SJCRH30 (cell line): ENCODE data around the gene SART1. TPM values are rescaled to one million over a fixed set of nuclear protein-coding genes. Genes with fewer than 3 reads are reported as not detected.

Experiments
- DNase-seq, 2 experiments: peaks; one replicate each; pipeline ENCODE4 v3.0.0-alpha.2; 2015 to 2020
- H3K27ac ChIP-seq: fragments of 250-450 bp; sonication (Bioruptor Pico); 2 replicates; pipeline ENCODE4 v1.5.1; 2020; ENCODE audit warnings: mild to moderate bottlenecking, moderate library complexity
- H3K27me3 ChIP-seq: fragments of 250-450 bp; sonication (Bioruptor Pico); 2 replicates; pipeline ENCODE4 v1.5.1; 2020; ENCODE audit warnings: mild to moderate bottlenecking, moderate library complexity
- H3K36me3 ChIP-seq: fragments of 250-450 bp; sonication (Bioruptor Pico); 2 replicates; pipeline ENCODE4 v1.5.1; 2020; ENCODE audit warnings: mild to moderate bottlenecking, moderate library complexity
- H3K4me1 ChIP-seq: fragments of 250-450 bp; sonication (Bioruptor Pico); 2 replicates; pipeline ENCODE4 v1.5.1; 2020; ENCODE audit warnings: mild to moderate bottlenecking, moderate library complexity
- H3K4me3 ChIP-seq: fragments of 250-450 bp; sonication (Bioruptor Pico); 2 replicates; pipeline ENCODE4 v1.5.1; 2020; ENCODE audit warnings: mild to moderate bottlenecking, moderate library complexity
- H3K9me3 ChIP-seq: fragments of 250-450 bp; sonication (Bioruptor Pico); replicated peaks from 2 replicates; pipeline ENCODE4 v1.5.1; 2020; ENCODE audit warnings: mild to moderate bottlenecking, moderate library complexity
- total RNA-seq: library from RNA; depleted of rRNA; stranded (reverse); fragments of >200 nt; shearing (Covaris generic); gene quantifications from 2 replicates; pipeline ENCODE4 v1.2.3, GENCODE V29; 2014

Gene SART1
- total RNA-seq, 1 experiment from 2014 or later, result 63.5 TPM

GRCh38 chr11:66011239-66011784 is 49.8 kb downstream of the SART1 start:
- H3K27ac ChIP-seq, result no peak overlapping the region
- no peaks in the 10 kb centered on the region for H3K9me3 ChIP-seq
- H3K27me3 ChIP-seq, result no peaks in the 10 kb centered on the region
- DNase-seq, result no peak
- H3K4me3 ChIP-seq, result no peak overlapping the region
- H3K4me1 ChIP-seq, result peaks cover 45% of the 10 kb centered on the region
- H3K36me3 ChIP-seq, result no peaks in the 10 kb centered on the region

DNA sequence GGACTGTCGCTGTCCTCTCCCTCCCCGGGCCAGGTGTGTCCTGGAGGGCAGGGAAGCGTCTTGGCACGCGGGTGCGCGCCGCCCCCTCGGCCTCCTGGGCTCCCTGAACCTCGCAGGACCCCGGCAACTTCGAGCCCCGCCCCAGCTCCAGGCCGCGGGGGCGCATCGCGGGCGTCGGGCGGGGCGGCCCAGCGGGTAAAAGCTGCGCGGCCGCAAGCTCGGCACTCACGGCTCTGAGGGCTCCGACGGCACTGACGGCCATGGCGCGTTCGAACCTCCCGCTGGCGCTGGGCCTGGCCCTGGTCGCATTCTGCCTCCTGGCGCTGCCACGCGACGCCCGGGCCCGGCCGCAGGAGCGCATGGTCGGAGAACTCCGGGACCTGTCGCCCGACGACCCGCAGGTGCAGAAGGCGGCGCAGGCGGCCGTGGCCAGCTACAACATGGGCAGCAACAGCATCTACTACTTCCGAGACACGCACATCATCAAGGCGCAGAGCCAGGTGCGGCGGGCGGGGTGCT is 50.3 kb downstream of the SART1 start, which contains the start of gene CST6:
TSS of gene CST6 (plus strand) at position 224 of the 519 bp plus-strand sequence. CDS start at position 261, 37 bp downstream.
- no peak within 1 kb of the TSS for H3K27ac ChIP-seq
- H3K4me3 ChIP-seq, result no peak within 1 kb of the TSS
- H3K36me3 ChIP-seq, result no peaks in the 10 kb centered on the region
- no peaks in the 10 kb centered on the region for H3K27me3 ChIP-seq
- no peak for DNase-seq
- H3K9me3 ChIP-seq, result no peaks in the 10 kb centered on the region
- H3K4me1 ChIP-seq, result peaks cover 44% of the 10 kb centered on the region

- H3K9me3 ChIP-seq, result no peaks in the 10 kb centered on the region
- H3K4me3 ChIP-seq, result no peak overlapping the region
- no peak overlapping the region for H3K27ac ChIP-seq
- no peak for DNase-seq
- no peaks in the 10 kb centered on the region for H3K36me3 ChIP-seq
- peaks cover 38% of the 10 kb centered on the region for H3K4me1 ChIP-seq
- H3K27me3 ChIP-seq, result no peaks in the 10 kb centered on the region
These were observed 50.9 kb downstream of the SART1 start for GRCh38 chr11:66012371-66012945.

DNA sequence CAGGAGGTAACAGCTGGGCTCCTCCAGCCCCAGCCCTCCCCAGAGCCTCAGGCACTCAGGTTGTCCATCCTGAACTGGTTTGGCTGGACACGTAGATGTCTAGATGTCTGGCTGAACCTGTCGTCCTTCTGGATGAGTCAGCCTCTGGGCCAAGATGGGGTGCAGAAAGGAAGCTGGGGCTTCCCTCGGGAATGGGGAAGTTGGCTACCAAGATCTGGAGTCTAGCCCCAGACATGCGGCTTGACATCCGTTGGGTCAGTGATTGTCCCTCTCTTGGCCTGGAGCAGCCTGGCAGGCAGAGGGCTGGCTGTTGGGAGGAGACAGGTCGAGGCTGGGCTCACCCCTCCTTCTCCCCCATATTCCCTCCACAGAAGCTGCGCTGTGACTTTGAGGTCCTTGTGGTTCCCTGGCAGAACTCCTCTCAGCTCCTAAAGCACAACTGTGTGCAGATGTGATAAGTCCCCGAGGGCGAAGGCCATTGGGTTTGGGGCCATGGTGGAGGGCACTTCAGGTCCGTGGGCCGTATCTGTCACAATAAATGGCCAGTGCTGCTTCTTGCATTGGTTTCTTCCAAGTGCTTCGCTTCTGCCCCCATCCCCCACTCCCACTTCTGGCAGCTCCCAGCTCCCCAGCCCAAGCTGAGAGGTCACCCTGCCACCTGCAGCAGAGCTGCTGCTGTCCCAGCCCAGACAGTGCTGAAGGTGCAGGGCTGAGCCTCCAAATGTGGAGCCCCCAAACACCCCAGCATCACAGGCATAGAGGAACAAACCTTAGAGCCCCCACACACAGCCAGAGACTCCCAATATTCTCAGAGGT is 51.6 kb downstream of the SART1 start:
- no peaks in the 10 kb centered on the region for H3K27me3 ChIP-seq

GRCh38 chr11:66013762-66014100 is 52.2 kb downstream of the SART1 start:
- Histone ChIP-seq H3K27me3 (no peaks in the 10 kb centered on the region), H3K36me3 (no peaks in the 10 kb centered on the region)
- no peak for DNase-seq

More for the DNA sequence above, 51.6 kb downstream of the SART1 start:
- peak; percentile 41 to 42 for DNase-seq
- H3K4me1 ChIP-seq, result peaks cover 31% of the 10 kb centered on the region
- H3K4me3 ChIP-seq, result no peak overlapping the region
- H3K9me3 ChIP-seq, result no peaks in the 10 kb centered on the region
- H3K36me3 ChIP-seq, result no peaks in the 10 kb centered on the region
- peak overlapping the region; percentile 3; the same call in 1 of the 2 replicates for H3K27ac ChIP-seq

DNA sequence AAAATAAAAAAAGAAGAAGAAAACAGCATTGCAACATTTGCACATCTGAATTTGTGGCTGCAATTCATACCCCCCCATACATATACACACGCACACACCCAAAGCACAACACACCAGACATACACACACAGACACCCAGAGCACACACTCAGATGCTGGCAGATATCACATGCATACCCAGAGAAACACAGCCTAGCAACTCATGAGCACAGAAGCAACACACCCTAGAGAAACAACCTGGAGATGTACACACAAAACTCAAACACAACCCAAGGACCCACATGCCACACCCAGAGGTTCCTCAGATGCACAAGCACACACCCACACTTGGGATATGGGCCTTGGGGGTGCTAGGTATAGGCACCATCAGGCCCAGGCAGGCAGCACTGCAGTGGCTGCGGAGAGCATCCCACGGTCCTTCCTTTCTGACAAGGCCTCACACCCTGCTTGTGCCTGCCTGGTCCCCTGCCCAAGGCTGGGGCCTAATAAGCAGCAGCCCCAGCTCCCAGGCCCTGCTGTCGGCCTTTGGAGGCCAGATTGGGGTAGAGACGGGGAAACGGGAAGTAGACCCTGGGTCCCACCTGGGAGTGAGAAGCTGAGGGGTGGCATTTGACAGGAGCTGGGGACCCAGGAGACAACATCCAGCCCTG is 53.4 kb downstream of the SART1 start:
- Histone ChIP-seq H3K27ac (peak overlapping the region; percentile 12; the same call in 1 of the 2 replicates), H3K36me3 (no peaks in the 10 kb centered on the region)
- no peak for DNase-seq

More at GRCh38 chr11:66013762-66014100, 52.2 kb downstream of the SART1 start:
- Histone ChIP-seq H3K4me3 (no peak overlapping the region), H3K4me1 (peaks cover 25% of the 10 kb centered on the region), H3K9me3 (no peaks in the 10 kb centered on the region), H3K27ac (no peak overlapping the region)

DNA sequence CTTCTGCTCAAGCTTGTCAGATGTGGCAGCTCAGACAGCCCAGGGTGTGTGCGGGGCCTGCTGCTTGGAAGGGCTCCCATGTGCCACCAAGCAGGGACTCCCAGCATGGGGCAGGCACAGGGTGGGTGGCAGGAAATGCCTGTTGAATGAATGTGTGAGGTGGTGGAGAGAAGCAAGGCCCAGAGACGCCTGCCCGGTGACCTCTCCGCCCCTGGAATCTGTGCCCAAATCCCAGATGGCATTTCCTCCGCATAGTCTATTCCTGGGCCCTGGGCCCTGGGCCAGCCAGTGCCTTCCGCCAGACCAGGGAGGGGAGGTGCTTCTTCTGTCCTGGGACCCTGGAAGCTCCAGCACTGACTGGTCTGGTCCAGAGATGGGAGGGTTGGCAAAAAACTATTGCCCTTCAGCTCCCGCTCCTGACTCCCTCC is 53.9 kb downstream of the SART1 start:
- Histone ChIP-seq H3K4me3 (no peak overlapping the region), H3K4me1 (peaks cover 21% of the 10 kb centered on the region), H3K27ac (peak overlapping the region; percentile 12; the same call in 1 of the 2 replicates), H3K27me3 (no peaks in the 10 kb centered on the region), H3K36me3 (no peaks in the 10 kb centered on the region), H3K9me3 (no peaks in the 10 kb centered on the region)
- DNase-seq, result peak in 1 of 2 experiments; percentile 31

More for the DNA sequence above, 53.4 kb downstream of the SART1 start:
- H3K9me3 ChIP-seq, result no peaks in the 10 kb centered on the region
- H3K4me1 ChIP-seq, result peaks cover 21% of the 10 kb centered on the region
- H3K27me3 ChIP-seq, result no peaks in the 10 kb centered on the region
- H3K4me3 ChIP-seq, result no peak overlapping the region

DNA sequence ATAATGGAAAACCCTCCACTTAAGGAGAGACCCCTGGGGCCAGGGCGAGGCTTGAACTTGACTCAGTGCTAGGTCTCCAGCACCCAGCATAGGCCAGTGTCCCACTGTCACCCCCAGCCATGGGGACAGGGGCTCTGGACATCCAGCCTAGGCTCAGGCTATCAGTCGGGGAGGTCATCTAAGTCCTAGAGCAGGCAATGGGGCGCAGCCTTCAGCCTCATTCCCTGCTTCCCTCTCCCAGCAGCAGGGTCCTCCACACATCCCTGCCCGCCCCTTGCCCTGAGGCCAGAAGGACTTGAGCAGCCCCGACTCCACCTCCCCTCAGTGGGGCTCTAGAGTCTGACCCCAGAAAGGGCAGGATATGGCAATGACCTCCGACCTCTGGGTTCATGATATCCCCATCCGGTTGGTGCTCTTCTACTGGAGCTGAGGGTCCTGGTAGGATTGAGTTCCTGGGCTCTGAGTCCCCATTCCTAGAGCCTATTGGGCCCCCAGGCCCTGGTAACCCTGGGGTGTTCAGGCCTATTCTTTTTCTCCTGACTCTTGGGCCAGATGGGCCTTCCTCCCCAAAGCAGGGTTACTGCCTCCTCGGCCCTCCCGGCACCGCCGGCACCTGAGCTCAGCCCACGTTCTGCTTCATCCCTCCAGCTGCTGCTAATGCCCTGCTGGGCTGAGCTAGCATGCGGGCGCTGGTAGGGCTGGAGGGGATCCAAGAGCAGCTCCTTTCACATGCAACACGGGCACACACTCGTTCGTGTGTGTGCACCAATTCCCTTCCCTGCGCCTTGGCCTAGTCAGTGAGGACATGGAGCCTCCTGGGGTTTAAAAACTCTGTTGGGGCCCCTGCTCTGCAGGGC is 54.6 kb downstream of the SART1 start:
- peaks cover 25% of the 10 kb centered on the region for H3K4me1 ChIP-seq
- no peak overlapping the region; the same call in 1 of the 2 replicates for H3K27ac ChIP-seq
- H3K4me3 ChIP-seq, result no peak overlapping the region
- no peaks in the 10 kb centered on the region for H3K36me3 ChIP-seq
- DNase-seq, result no peak
- H3K27me3 ChIP-seq, result no peaks in the 10 kb centered on the region
- no peaks in the 10 kb centered on the region for H3K9me3 ChIP-seq

- Histone ChIP-seq H3K27ac (no peak overlapping the region), H3K4me3 (no peak overlapping the region)
These were observed 55.3 kb downstream of the SART1 start for GRCh38 chr11:66016793-66017177.

DNA sequence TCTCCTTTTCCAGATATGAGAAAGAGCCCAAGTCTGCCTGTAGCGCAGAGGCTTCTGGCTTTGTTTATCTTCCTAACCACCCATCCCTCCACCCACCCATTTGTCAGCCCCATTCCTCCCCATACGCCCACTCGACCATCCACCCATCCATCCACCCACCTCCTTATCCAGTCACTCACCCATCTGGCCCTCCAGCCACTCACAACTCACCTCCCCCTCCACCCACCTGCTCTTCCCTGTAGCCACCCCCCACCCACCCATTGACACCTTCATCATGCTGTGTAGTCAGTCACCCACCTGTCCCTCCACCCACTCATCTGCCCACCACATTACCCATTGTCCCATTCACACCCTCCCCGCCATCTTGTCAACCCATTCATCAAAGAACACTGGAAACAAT is 55.8 kb downstream of the SART1 start:
- Histone ChIP-seq H3K27ac (no peak overlapping the region), H3K4me3 (no peak overlapping the region), H3K36me3 (no peaks in the 10 kb centered on the region), H3K4me1 (peaks cover 30% of the 10 kb centered on the region), H3K27me3 (no peaks in the 10 kb centered on the region), H3K9me3 (no peaks in the 10 kb centered on the region)
- DNase-seq, result no peak

More at GRCh38 chr11:66016793-66017177, 55.3 kb downstream of the SART1 start:
- H3K9me3 ChIP-seq, result no peaks in the 10 kb centered on the region
- H3K4me1 ChIP-seq, result peaks cover 30% of the 10 kb centered on the region
- no peak for DNase-seq
- no peaks in the 10 kb centered on the region for H3K36me3 ChIP-seq
- no peaks in the 10 kb centered on the region for H3K27me3 ChIP-seq

DNA sequence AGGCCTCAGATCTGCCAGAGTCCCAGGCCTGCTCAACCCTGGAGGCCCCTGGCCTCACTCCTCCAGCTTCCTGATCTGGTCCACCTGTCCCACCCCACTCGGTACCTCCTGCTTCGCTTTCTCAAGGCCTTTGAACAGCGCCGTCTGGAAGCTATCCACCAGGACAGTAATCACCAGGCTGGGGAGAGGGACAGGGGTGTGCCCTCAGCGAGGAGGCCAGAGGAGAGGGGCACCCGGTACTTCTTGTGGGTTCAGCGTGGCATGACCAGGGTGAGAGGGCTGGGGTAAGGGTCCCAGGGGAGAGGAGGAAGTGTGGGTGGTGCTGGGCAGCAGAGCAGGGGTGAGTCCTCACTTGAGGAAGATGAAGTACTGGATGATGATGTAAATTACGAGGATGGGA is 58.7 kb downstream of the SART1 start:
- no peak overlapping the region for H3K4me3 ChIP-seq
- no peak for DNase-seq
- no peak overlapping the region for H3K27ac ChIP-seq
- H3K27me3 ChIP-seq, result no peaks in the 10 kb centered on the region
- no peaks in the 10 kb centered on the region for H3K9me3 ChIP-seq
- no peaks in the 10 kb centered on the region for H3K36me3 ChIP-seq
- peaks cover 18% of the 10 kb centered on the region for H3K4me1 ChIP-seq

DNA sequence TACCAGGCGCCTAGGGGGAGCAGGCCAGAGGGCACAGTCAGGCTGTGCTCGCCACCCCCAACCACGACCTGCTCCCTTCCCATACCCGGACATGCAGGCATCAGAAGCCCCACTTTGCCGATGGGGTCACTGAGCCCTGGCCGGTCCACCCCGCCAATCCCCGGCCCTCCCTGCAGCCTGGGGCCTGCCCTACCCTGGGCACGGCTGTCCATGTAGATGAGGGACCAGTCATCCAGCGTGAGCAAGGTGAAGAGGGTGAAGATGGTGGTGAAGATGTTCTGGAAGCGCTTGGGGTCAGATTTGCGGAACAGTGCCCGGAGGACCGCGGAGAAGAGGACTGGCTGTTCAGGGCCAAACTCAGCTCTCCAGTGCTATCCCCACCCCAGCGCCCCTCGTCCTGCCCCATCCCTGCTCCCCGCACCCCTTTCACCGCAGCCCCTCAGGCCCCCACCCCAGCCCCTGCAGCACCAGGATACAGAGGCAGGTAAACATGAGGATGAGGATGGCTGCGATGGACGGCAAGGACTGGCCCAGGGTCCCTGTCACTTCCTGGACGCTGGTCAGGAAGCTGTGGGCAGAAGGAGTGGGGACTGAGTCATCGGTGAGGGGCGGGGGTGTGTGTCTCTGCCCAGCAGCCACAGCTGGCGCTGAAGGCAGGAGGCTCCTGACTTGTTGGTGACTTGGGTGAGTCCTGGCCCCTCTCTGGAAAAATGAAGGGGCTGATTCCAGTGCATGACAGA is 59.3 kb downstream of the SART1 start:
- no peak overlapping the region for H3K27ac ChIP-seq
- H3K36me3 ChIP-seq, result no peaks in the 10 kb centered on the region
- no peak overlapping the region for H3K4me3 ChIP-seq
- DNase-seq, result peak; percentile 82 to 84
- peaks cover 13% of the 10 kb centered on the region for H3K4me1 ChIP-seq
- H3K9me3 ChIP-seq, result no peaks in the 10 kb centered on the region
- H3K27me3 ChIP-seq, result no peaks in the 10 kb centered on the region

- DNase-seq, result peak; percentile 72 to 86
- Histone ChIP-seq H3K9me3 (no peaks in the 10 kb centered on the region), H3K4me3 (no peak overlapping the region), H3K36me3 (no peaks in the 10 kb centered on the region), H3K27ac (no peak overlapping the region), H3K27me3 (no peaks in the 10 kb centered on the region), H3K4me1 (peaks cover 9% of the 10 kb centered on the region)
These were observed 61.1 kb downstream of the SART1 start for GRCh38 chr11:66022401-66023185.
